HG02642 (cell line): ENCODE data around the gene MMP2.

Experiments
- ATAC-seq: cut with Tn5 transposase; IDR thresholded peaks from one replicate; pipeline ENCODE4 v1.9.1; 2021; ENCODE audit warnings: mild to moderate bottlenecking; ENCODE audit not compliant: unreplicated experiment, poor library complexity

Gene MMP2

GRCh38 chr16:55468352-55468990, 10.5 kb upstream of the MMP2 start:
- no peak for ATAC-seq

DNA sequence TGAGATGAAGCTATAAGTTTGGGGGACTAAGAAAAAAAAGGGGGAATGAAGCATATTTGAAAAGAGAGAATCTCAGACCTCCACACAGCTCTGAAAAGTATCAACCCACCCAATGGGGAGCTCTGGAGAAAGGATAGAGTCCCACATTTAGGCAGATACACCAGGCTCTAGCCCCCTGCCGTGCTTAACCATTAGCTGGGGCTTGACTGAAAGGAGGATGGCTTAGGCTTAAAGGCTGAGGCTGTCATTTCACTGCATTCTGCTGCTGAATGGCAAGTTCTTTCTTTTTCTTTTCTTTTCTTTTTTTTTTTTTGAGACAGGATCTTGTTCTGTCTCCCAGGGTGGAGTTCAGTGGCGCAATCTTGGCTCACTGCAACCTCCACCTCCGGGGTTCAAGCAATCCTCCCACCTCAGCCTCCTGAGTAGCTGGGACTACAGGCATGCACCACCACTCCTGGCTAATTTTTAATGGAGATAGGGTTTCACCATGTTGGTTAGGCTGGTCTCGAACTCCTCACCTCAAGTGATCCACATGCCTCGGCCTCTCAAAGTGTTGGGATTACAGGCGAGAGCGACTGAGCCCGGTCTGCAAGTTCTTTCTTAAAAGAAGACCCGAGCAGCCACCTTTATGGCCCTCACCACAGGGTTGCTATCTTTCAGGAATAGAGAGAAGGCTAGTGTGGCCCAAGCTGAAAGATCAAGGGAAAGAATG, 9.0 kb upstream of the MMP2 start:
- no peak for ATAC-seq

DNA sequence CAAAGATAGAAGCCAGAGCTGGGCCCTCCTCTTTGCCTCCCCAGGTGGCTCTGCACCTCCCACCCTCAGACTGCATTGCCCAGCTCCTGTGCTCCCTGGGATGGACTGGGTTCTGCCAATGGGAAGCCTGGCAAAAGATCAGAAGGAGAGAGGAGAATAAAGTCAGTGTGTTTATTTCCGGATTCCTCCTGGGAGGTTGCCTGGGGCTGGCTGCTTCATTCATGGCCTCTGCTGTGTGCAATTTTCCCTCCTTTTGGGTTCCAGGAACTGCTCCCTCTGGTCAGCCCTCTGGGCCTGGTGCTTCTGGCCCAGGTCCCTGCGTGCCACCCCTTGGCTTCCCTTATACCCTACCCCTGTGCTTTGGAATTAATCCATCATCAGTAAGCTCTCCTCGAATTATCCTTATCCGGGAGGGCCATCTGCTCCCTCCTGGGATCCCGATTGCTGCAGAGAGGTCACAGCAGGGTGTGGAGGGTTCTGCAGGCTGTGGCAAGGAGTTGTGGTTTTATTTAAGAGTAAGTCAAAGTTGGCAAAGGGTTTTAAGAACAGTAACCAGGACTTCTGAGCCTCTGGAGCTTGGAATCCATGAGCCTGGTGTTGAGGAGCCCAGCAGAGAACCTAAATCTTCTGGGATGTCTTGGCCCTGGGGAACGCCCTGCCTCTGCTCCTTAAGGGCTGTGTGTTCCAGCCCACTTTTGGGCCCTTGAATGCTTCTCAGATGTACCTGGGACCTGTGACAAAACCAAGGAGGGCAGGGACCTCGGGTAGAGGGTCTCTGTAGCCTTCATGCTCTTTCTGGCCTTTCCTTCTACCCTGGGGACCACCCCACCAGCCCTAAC, 8.2 kb upstream of the MMP2 start:
- no peak for ATAC-seq

DNA sequence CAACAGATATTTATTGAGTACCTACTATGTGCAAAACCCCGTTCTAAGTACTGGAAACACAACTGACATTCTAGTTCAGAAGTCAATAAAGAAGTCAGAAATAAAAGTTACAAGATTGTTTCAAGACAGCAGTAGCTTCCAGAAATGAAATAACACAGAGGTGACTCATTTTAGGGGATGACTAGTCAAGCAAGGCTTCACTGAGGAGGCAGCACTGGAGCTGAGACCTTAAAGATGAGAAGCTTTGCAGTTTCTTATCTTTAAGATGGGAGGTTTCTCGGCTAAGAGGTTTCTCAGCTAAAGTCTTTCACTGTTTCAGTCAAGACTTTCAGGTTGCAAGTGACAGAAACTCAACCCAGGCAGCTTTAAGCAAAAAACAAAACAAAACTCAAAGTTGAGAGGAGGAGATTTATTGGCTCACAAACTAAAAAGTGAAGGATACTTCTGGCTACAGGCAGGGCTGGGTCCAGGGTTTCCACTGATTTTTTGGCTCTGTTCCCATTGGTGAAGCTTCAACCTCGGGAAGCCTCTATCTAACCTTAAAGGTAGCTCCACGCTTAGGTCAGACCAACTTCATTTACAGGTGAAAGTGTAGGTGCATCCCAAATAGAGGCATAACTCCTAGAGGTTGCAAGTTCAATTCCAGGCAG, 7.4 kb upstream of the MMP2 start:
- peak; percentile 48 for ATAC-seq

GRCh38 chr16:55473587-55473986, 5.4 kb upstream of the MMP2 start:
- ATAC-seq = no peak

GRCh38 chr16:55474821-55475220, 4.2 kb upstream of the MMP2 start:
- ATAC-seq = no peak

GRCh38 chr16:55475919-55476318, 3.1 kb upstream of the MMP2 start:
- no peak for ATAC-seq

- ATAC-seq = no peak
Measured at GRCh38 chr16:55476625-55477533, 2.1 kb upstream of the MMP2 start.

- no peak for ATAC-seq
Measured at GRCh38 chr16:55477736-55478135, 1.3 kb upstream of the MMP2 start.

- ATAC-seq = no peak
Measured at GRCh38 chr16:55479430-55480140, 587 bp downstream of the MMP2 start.

DNA sequence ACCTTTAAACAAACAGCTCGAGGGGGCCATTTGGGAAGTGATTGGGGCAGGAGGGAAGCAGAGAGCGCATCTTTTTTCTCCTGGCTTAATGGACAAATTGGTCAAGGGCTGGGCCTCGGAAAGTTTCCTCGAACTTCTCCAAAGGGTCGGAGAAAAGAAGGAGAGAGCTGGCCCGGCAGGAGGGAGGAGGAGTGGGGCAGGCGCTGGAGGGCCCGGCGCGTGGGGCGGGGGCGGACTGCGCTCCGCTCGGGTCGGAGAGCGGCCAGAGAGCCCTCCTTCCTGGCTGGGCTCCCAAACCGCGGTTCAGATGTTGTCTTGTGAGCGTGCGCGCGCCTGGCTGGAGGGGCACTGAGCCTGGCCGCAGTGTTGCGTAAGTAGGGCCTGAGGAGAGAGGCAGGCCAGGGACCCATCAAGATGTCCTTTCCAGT, 1.2 kb downstream of the MMP2 start:
- ATAC-seq = no peak

DNA sequence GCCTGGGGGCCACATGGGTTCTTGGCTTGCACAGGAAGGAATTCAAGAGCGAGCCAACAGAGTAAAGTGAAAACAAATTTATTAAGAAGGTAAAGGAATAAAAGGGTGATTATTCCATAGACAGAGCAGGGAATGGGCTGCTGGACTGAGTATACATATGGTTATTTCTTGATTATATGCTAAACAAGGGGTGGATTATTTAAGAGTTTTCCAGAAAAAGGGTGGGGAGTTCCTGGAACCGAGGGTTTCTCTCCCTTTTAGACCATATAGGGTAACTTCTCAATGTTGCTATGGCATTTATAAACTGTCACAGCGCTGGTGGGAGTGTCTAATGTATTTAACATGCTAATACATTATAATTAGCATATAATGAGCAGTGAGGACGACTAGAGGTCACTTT, 2.0 kb downstream of the MMP2 start:
- ATAC-seq = no peak

DNA sequence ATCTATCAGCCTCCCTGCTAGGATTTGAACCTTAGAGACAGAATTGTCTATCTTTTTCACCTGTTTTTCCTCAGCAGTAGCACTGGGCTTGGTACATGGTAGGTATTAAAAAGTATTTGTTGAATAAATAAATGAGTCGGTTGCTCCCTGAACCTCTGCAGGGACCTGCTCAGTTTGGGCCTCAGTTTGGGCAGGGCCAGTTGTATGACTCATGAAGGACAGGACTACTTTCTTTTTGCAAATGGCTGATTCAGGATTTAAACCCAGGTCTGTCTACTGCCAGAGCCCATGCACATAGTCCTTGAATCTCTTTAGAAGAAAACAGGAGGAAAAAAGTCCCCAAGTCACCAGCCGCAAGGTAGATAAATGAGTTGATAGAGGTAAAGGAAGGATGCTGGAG, 3.1 kb downstream of the MMP2 start:
- no peak for ATAC-seq

DNA sequence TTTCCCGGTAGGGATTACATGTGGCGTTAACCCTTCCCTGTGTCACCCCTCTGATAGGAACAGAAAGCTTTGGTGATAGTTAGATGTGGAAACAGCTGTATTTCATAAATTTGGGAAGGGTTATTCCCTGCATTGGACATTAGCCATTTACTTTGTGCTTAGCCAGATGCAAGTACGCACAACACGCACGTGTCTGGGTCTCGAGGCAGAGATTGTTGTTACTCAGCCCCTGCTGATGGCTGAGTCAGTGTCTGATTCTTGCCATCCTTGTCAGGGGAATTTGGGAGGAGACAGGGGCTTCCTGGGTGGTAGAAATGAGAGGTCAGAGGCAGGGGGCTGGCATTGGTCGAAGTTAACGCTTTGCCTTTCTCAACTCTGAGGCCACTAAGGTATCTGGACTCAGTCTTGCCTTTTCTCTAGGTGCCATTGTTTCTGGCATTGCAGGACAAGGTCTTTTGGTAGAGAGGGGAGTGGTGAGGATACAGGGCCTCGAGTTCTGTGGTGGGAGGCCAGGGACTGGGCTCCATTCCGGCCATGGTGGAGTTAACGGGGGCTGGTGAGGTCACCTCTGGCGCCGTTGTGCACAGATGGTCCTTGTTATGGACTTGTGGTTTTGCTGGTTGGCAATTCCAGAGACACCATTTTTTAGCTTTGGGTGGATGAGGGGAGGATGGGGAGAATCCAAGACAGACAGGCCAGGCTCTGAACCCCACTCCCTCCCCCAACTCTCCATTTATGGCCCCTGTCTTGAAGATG, 8.2 kb downstream of the MMP2 start:
- ATAC-seq = no peak

DNA sequence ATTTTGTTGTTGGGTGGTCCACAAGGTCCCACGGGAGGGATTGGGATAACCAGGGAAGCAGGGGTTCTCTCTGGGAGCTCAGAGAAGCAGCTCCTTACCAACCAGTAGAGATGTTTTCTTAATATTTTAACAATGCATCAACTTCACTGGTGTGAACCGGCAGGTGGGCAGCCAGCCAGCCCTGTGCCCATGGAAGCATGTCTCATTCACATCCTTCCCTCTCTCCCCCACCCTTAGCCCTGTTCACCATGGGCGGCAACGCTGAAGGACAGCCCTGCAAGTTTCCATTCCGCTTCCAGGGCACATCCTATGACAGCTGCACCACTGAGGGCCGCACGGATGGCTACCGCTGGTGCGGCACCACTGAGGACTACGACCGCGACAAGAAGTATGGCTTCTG, 9.3 kb downstream of the MMP2 start:
- no peak for ATAC-seq

DNA sequence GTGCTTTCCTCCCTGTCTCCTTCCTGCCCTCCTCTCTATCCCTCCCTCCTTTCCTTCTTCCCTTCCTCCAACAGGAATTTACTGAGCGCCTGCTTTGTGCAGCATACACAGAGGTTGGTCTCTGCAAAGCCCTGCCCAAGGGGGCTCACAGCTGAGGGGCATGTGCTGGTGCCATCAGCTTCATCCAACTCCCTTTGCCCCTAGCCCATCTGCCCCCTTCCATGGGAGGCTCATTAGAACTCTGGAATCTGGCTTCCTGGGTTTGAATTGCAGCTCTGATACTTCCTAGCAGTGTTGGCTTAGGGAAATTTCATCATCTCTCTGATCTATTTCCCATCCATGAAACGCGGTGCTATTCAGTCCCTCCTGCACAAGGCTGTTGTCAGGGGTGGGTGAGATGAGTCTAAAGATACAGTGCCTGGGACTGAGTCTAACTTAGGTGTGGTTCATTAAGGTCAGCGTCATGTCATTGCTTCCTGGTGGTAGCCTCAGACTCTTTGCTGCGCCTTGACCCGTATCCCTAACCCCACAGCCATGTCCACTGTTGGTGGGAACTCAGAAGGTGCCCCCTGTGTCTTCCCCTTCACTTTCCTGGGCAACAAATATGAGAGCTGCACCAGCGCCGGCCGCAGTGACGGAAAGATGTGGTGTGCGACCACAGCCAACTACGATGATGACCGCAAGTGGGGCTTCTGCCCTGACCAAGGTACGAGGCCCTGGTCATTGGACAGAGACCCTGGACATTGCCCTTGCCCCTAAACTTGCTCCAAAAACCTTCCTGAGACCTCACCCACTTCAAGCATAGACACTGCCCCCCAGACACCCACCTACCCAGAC, 10.3 kb downstream of the MMP2 start:
- no peak for ATAC-seq

DNA sequence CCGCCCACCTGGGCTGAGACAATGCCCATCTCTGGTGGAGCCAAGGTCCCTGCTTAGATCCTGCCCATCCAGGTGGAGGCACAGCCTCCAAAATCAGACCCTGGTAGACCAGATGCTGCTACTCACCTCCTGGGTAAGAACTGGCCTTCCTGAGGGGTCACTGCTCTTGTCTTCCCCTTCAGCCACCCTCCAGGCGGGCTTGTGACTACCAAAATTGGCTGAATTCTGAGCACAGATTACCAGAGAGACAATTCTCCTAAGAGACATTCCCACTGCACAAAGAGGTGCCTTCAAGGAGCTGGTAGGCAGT, 10.9 kb downstream of the MMP2 start:
- ATAC-seq = no peak

DNA sequence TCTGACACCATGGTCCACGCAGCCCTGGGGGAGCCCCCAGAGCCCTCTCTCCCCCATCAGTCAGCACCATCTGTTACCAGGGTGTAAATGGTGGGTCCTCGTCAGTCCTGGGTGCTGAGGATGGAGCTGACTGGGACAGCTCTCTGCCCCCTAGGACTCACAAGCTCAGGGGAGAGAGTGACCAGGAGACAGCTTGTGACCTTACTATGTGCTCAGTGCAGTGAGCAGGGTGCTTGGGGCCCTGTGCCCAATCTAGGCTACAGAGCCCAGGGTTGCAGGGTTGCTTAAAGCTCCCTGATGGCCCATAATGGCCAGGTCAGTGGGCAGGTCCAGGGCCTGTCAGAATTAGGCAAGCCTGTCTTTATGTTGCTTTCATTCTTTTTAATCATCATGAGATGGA, 11.3 kb downstream of the MMP2 start:
- no peak for ATAC-seq
